Testis (tissue), 3 donors: ENCODE data around the gene DPYSL3. TPM values are rescaled to one million over a fixed set of nuclear protein-coding genes. Genes with fewer than 3 reads are reported as not detected.

Source experiments
- DNase-seq: peaks from one replicate; pipeline ENCODE4 v3.0.0-alpha.2; 2019
- H3K27ac ChIP-seq, 2 donors: fragments of 200-600 bp; sonication (generic); one replicate each; pipeline ENCODE4 v1.5.1; 2019
- H3K27me3 ChIP-seq: fragments of 200-600 bp; sonication (generic); one replicate; pipeline ENCODE4 v1.5.1; 2019
- H3K36me3 ChIP-seq: fragments of 200-600 bp; sonication (generic); one replicate; pipeline ENCODE4 v1.5.1; 2017; ENCODE audit warnings: low read depth; ENCODE audit errors: missing control alignments
- H3K4me1 ChIP-seq: fragments of 200-600 bp; sonication (generic); one replicate; pipeline ENCODE4 v1.5.1; 2019
- H3K4me3 ChIP-seq, 2 donors: fragments of 200-600 bp; sonication (generic); one replicate each; pipeline ENCODE4 v1.5.1; 2017 to 2019
- H3K9me3 ChIP-seq: fragments of 200-600 bp; sonication (generic); one replicate; pipeline ENCODE4 v1.5.1; 2017
- POLR2A ChIP-seq: fragments of 450-650 bp; IDR thresholded peaks from one replicate; pipeline ENCODE4 v1.6.1; 2017; ENCODE audit warnings: antibody characterized with exemption, mild to moderate bottlenecking, moderate library complexity
- WGBS, 2 donors: methylation state at CpG; one replicate each; pipeline ENCODE4 v1.1.5; 2018; 5-methylcytosine and 5-hydroxymethylcytosine counted together
- intact Hi-C: fragments of 100-400 bp; cut with DNase I; formaldehyde crosslinking; loops from one replicate; pipeline ENCODE4 v1.15.1; 2023; ENCODE audit warnings: low total_unique reads
- polyA plus RNA-seq: library from polyadenylated mRNA; stranded (reverse); fragments of 350-450 nt; fragmentation: Illumina TruSeq; extraction: RNeasy Lipid Tissue Mini Kit (QIAGEN cat#74804); gene quantifications from one replicate; pipeline ENCODE4 v1.2.3, GENCODE V29; 2014; ENCODE audit warnings: low read depth, low replicate concordance; ENCODE audit not compliant: insufficient read depth
- total RNA-seq, 2 donors: library from RNA; depleted of rRNA; stranded (reverse); fragments of >200 nt; gene quantifications; one replicate each; pipeline ENCODE4 v1.2.3, GENCODE V29; 2016
- TF ChIP-seq, protein P1 (sequence below), 3 experiments: fragments of 450-650 bp in 2 of 3; fragments of 200-600 bp in 1 of 3; sonication (generic) in 1 of 3; IDR thresholded peaks; one replicate each; pipeline ENCODE4 v1.5.1; 2016 to 2019; ENCODE audit warnings: antibody characterized with exemption in 3 of 3, mild to moderate bottlenecking in 2 of 3, moderate library complexity in 1 of 3

DPYSL3 gene
- total and polyA plus RNA-seq, 3 donors from 2014 or later: 42.5 to 71.6 (median 68.9) TPM

DNA sequence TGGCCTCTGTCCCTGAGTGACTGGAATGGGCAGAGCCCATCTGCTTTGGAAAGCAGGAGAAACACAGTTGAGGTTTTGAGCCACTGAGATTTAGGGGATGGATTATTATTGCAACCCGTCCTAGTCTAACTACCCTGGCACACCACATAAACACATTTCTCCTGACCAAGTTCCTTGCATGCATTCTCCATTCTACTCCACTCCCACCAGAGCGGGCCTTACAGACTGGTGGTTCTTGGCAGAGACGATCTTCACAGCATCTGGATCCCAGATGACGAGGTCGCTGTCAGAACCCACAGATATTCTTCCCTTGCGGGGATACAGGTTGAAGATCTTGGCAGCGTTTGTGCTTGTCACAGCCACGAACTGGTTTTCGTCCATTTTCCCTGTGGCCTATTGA lies 111.0 kb downstream of the DPYSL3 start:
- Histone ChIP-seq H3K27ac (no peak overlapping the region), H3K36me3 (no peaks in the 10 kb centered on the region)
- intact Hi-C loops: loop anchor here (10.0 kb wide), 1 partner anchor 174 kb away; no protein-coding TSS in a partner anchor

DNA sequence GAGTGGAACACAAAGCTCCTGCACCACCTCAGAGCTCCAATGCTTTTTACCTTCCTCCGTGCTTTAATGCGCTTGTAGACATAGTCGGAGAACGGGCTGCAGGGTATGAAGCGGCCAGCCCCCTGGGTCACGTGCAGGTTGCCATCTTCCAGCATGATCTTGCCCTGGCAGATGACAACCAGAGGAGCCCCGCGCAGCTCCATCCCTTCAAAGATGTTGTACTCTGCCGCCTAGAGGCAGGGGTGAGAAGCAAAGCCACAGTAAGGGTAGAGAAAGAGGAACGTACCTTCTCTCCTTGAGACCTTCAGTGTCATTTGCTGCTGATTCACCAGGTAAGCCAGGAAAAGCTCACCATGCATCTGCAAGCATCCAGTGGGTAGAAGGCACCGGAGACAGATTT lies 112.3 kb downstream of the DPYSL3 start:
- Histone ChIP-seq H3K9me3 (no peaks in the 10 kb centered on the region), H3K4me1 (peaks cover 17% of the 10 kb centered on the region), H3K27ac (no peak overlapping the region), H3K4me3 (no peak overlapping the region), H3K36me3 (no peaks in the 10 kb centered on the region), H3K27me3 (no peaks in the 10 kb centered on the region)
- DNase-seq: no peak
- TF ChIP-seq POLR2A: no peak
- TF ChIP-seq, protein P1, sequence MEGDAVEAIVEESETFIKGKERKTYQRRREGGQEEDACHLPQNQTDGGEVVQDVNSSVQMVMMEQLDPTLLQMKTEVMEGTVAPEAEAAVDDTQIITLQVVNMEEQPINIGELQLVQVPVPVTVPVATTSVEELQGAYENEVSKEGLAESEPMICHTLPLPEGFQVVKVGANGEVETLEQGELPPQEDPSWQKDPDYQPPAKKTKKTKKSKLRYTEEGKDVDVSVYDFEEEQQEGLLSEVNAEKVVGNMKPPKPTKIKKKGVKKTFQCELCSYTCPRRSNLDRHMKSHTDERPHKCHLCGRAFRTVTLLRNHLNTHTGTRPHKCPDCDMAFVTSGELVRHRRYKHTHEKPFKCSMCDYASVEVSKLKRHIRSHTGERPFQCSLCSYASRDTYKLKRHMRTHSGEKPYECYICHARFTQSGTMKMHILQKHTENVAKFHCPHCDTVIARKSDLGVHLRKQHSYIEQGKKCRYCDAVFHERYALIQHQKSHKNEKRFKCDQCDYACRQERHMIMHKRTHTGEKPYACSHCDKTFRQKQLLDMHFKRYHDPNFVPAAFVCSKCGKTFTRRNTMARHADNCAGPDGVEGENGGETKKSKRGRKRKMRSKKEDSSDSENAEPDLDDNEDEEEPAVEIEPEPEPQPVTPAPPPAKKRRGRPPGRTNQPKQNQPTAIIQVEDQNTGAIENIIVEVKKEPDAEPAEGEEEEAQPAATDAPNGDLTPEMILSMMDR (IDR thresholded peaks at IDR 0.05): no peak
- intact Hi-C loops: loop anchor here (10.0 kb wide), 1 partner anchor 173 kb away; no protein-coding TSS in a partner anchor
- WGBS, 2 donors: 90 to 91% methylated on average over 10 to 11 of the region's 11 CpGs

More for the DNA sequence above, 111.0 kb downstream of the DPYSL3 start:
- 71 to 94% methylated on average over 9 of the region's 9 CpGs for WGBS, 2 donors
- H3K4me3 ChIP-seq: no peak overlapping the region
- no peak for DNase-seq
- H3K9me3 ChIP-seq: no peaks in the 10 kb centered on the region
- H3K4me1 ChIP-seq: peaks cover 26% of the 10 kb centered on the region
- no peaks in the 10 kb centered on the region for H3K27me3 ChIP-seq
- TF ChIP-seq, protein P1 (IDR thresholded peaks at IDR 0.05): no peak
- TF ChIP-seq POLR2A: no peak

DNA sequence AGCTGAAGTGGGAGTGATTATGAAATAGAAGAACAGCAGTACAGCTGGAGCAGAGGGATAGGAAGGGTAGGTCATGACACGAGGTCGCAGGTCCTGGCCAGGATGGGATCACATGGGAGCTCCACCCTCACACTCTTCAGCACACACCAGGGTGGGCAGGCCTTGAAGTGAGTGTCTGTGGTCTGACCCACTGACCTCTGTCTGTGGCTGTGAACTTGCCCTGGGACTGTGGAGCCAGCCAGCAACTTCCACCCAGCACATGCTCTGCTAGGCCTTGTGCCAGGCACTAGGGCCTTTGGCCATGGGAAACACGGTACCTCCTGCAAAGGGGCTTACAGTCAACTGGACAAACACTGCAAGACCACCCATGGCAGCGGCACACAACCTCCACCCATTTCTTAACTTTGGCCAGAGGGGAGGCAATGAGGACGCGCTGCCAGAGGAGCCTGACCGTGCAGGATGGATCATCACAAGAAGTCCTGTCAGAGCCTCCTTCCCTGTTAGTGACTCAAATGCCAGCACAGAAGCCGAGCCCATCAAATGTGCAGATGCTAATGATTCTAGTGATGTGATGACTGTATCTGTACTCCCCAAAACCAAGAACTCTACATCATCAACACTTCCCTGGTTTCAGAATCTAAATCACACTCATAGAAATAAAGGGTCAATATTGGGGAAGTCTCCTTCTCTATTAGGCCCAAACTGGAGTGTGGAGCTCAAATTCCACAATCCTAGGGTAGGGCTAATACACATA lies 113.6 kb downstream of the DPYSL3 start:
- H3K27me3 ChIP-seq: no peaks in the 10 kb centered on the region
- TF ChIP-seq, protein P1 (IDR thresholded peaks at IDR 0.05): no peak
- no peak for TF ChIP-seq POLR2A
- intact Hi-C loops: loop anchor here (10.0 kb wide), 1 partner anchor 171 kb away; no protein-coding TSS in a partner anchor
- 45 to 63% methylated on average over 4 to 8 of the region's 8 CpGs for WGBS, 2 donors
- H3K4me1 ChIP-seq: peaks cover 12% of the 10 kb centered on the region
- peak; percentile 82 for DNase-seq
- H3K9me3 ChIP-seq: no peaks in the 10 kb centered on the region
- H3K36me3 ChIP-seq: no peaks in the 10 kb centered on the region
- H3K4me3 ChIP-seq: no peak overlapping the region
- H3K27ac ChIP-seq: no peak overlapping the region

- no peak for TF ChIP-seq POLR2A
- TF ChIP-seq, protein P1 (IDR thresholded peaks at IDR 0.05): peak in 1 of 3 experiments; percentile 8
- Histone ChIP-seq H3K4me1 (no peaks in the 10 kb centered on the region), H3K36me3 (no peaks in the 10 kb centered on the region), H3K27ac (peak overlapping the region in 1 of 2 donors; percentile 19), H3K27me3 (no peaks in the 10 kb centered on the region), H3K4me3 (no peak overlapping the region), H3K9me3 (no peaks in the 10 kb centered on the region)
- DNase-seq: no peak
- intact Hi-C loops: loop anchor here (10.0 kb wide), 1 partner anchor 169 kb away; no protein-coding TSS in a partner anchor
- whole genome bisulfite sequencing, 2 donors: 82 to 86% methylated on average over 15 of the region's 15 CpGs
Measured at GRCh38 chr5:147393874-147394672, 115.8 kb downstream of the DPYSL3 start.
